ENCODE results near the gene DOCK9.

DOCK9 gene

DNA sequence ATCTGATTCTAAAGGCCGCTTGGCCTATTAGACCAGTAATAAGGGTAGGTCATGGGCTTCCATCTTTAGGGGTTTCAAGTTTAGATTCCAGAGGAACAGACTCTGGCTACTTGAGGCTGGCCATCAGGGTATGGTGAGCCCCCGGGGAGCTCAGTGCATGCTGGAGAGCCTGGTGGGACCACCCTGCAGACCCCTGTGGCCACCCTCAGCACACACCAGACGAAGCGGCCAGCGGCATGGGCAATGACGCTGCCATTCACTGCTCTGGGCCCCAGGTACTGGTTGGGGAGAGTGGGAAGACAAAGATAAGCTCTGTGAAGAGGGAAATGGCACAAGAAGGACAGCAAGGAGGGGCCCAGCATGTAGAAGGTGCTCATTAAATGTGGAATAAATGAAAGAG lies 126.6 kb downstream of the DOCK9 start:
- no peak for DNase-seq

DNA sequence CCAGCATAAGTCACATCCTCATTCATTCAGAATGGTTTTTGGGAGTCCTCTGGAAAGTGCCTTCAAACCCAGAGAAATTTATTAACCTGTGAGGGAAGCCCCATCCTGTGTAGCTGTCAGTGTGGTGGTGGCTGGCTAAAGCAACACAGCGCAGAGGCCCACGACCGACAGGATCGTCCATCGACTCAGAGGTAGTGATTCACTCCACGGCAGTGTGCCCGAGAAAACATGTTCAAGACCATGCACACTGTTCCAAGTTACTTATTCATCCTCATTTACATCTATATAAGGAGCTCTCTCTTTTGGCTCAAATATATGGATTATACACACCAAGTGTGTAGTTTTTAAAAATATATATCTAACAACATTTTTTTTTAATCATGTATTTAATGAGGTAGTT lies 129.1 kb downstream of the DOCK9 start:
- no peak for DNase-seq

DNA sequence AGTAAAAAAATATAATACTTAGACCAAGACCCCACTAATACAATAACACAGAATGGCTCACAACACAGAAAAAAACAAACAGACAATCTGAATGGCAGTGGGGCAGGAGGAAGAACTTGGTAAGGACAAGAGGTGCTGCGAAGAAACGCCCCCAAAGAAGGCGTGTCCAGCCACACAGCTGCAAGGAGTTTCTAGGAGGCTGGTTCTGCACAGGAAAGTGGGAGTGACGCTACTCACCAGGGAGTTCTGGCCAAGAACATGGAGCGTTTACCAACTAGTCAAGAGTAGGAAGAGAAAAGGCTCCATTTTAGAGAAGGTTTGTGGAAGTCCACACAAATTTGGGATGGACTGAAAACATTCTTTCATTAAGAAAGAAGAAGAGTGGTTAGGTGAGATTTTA lies 130.1 kb downstream of the DOCK9 start:
- no peak for DNase-seq

- no peak for DNase-seq
Measured at GRCh38 chr13:98846986-98847385, 130.9 kb downstream of the DOCK9 start.

DNA sequence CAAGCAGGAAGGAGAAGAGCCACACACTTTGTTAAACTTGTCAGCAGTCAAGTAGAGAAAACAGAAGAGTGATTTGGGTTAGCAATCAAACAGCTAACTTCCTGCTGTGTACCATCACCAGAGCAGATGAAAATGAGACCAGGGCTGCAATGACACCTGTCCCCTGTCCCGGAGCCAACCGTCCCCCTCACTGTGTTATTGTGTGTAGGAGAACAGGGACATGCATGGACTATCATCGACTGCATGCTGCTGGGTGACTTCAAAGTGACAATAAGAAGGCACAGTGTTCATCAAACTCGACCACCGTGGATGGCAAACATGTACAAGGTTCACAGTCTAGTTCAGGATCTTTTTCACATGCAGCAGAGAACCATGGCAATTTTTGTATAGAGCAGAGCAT lies 131.3 kb downstream of the DOCK9 start:
- DNase-seq = no peak

DNA sequence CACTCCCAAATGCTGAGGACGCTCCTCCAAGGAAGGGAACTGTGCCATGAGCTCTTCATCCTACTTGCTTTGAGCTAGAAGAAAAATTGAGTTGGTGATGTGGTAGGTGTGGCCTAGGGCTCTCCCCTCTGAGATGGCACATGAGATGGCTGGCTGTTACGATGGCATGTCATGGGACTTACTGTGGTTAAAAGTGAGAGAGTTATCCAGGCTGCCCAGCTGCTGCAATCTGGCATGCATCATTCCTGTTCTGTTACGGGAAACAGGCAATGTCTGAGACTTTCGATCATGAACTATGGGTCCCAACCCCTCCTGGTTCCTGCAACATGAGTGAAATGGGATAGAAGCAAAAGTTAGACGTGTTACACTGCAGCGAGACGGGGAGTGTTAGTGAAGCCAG lies 132.1 kb downstream of the DOCK9 start:
- DNase-seq = no peak

DNA sequence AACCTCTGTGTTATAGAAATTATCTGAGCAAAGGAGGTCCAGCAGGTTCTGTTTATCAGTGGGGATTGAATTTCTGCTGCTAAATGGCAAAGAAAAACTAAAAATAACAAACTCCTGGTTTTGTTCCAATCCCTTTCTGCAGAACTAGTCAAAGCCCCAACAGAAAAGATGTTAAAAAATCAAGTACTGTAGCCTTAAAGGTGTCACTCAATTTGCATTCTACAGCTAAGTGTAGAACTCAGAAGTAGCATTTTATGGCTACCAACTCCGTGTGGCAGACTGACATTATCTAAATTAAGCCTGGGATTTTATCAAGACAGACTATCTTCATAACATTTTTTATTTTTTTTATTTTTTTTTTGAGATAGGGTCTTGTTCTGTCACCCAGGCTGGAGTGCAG lies 133.8 kb downstream of the DOCK9 start:
- no peak for DNase-seq

GRCh38 chr13:98843482-98843877 lies 134.4 kb downstream of the DOCK9 start:
- peak in 1 of 56 donors; percentile 28 for DNase-seq

- peak in 48 of 56 donors; percentile 14 to 79 (median 44) for DNase-seq
Measured at GRCh38 chr13:98842858-98843481, 134.9 kb downstream of the DOCK9 start.

DNA sequence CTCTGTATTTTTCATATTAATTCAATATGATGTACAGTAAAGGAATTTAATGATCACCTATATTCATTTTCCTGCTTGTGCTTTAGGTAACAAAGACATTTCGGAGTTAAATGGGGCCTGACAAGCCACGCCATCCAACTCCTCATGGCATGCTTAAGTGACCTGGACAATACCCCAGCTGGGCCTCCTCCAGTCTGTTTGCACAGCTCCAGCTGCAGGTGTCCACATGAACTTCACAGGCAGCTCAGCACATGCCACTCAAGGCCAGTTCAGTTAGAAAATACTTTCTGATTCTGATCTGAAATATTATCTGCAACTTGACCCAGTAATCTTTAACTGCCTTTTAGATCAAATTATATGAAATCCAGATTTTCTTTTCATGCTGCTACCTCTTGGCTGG lies 135.8 kb downstream of the DOCK9 start:
- no peak for DNase-seq

DNA sequence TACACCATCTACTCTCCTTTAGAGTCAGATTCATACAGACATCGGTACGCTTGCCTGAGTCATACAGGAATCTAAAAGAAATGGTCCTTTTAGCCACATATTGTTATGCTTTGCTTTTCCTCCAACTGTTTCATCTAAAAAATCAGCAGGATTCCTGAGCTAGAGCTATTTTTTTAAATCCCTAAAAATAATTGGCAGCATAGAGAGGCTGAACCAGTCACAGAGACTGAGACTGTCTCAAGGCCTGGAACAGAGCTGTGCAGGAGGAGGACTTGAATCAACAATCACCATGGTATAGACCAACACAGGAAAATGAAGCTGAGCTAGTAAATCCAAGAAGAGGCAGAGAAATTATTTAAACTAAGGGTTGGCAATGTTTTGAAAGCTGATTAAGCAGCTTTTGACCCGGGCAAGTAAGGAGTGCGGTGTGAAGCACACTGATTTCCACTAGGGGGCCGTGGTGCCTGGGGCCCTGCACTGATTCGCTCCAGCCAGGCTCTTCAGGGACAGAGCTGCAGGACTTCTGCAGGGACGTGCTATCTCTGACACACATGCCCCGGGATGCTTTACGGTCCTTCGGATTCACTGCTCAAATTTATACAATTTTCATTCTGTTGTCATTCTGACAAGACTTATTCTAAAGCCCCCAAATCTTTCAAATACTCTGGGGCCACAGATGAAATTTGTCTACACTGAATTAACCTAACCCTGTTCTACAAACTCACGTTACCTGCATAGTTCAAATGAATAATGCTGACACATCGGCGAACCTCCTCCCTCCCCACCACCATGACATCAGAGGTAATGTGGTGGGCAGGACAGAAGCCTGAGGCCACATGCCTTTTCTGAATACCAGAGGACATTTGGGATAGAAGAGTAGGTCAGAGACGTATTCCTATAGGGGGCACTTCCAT lies 137.8 kb downstream of the DOCK9 start:
- DNase-seq = peak in 33 of 56 donors; percentile 1 to 68 (median 29)

DNA sequence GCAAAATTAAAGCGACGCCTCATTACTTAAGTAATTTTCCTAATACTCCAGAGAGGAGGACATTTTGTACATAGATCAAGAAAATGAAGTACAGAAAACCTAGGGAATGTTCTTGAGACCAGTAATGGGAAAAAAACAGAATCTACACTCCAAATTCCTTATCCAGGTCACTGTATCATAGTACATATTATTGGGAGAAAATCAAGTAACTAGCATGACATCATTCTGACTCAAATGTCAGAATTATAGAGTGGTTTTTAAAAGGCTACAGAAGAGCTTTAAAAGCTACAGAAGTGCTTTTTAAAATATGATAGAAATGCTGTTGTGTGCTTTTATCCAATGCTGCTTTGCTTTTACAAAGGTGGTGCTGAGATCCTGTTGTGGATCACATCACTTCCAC lies 139.1 kb downstream of the DOCK9 start:
- no peak for DNase-seq

- DNase-seq = no peak
Measured at GRCh38 chr13:98837896-98838295, 140.0 kb downstream of the DOCK9 start.

DNA sequence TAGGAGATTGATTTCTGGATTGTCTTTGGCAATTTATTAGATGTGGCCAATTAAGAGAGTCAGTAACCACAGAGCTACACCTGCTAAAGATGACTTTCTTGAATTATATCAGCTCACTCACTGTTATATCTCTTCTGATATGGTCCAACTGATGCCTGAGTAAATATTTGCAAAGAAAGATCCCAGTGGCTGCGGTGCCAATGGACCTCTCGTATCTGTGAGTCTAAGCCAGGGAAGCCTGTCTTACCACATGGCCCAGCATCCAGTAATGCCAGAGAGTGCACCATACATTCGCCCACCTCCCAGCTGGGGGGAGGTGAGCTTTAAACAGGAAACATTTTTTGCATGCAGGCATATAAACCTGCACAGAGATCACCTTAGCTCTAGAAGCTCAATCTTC lies 142.7 kb downstream of the DOCK9 start:
- DNase-seq = no peak

DNA sequence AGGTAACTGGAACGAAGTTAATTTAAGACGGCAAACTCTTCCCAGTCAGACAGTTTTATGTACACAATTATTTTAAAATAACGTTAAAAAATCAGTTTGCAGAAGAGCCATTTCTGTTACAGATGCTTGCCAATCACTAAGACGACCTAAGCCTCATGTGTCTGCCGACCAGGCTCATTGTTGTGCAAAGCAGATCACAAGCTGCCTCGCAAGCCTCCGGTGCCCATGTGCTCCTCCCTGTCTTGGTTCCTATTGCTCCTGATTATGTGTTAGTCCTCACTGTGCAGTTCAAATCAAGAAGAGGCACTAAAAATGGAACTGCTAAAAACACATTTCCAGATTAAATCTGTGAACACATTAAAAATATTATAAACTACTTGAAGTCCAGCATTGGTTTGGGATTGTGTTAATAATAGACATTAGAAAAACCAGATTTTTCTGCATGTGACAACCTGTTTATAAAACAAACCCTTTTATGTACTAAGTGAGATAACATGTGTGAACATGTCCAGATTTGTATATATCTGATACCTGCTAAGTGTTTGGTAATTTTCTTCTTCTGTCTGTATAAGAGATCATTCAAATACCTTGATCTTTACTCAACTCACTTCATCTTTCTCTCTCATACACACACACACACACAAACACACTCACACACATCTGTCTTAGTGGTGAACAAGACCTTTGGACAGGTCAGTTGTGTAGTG lies 143.5 kb downstream of the DOCK9 start:
- DNase-seq = peak in 1 of 56 donors; percentile 11

DNA sequence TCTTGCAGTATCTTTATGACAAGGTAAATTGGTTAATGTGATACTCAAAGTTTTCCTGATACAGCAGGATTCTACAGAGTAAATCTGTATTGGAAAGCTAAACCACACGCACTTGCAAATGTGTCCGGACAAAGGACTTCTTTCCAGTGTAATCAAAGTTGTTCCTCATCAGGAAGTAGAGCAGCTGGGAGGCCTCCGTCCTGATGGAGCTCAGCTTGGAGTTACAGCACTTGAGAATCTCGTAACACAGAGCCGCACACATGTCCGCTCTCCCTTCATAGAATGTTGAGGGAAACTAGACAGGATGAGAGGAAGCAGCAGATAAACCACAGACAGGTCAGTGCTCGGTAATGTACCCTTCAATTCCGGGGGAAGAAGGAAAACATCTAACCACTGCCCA lies 146.6 kb downstream of the DOCK9 start:
- no peak for DNase-seq

- DNase-seq = no peak
Measured at GRCh38 chr13:98829541-98829940, 148.3 kb downstream of the DOCK9 start.

DNA sequence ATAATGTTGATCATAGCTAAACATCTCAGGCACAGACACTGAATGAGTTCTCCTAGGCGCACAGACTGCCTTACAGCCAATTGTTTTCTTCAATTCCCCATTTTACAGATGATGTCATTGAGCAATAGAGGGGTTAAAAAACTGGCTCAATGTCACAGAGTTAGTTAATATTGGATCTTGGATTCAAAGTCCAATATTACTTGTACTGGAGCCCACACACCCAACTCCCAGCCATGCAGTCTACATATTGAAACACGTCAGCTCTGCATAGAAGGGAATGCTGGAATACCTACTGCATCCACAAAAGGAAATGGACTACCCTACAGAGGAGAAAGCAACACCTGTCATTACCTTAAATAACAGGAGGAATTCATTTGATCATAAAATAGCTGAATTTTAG lies 149.2 kb downstream of the DOCK9 start:
- no peak for DNase-seq

- DNase-seq = no peak
Measured at GRCh38 chr13:98827449-98827848, 150.4 kb downstream of the DOCK9 start.

DNA sequence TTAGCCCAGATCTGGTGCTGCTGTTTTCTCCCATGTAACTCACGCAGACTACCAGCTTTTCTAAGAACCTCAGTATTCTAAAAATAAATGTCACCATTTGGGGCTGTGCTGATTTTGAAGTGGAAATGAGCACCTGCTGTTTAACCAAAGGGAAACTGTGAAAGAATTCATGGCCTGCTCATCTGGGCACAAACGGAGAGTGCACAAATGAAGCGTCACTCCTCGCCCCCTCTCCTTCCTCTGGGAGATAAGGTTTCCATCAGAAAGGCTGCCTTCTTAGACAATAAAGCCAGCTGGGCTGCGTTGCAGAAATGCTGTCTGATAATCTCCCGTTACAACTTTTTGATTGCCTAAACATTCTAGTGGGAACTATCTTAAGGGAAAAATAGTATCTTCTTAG lies 151.7 kb downstream of the DOCK9 start:
- peak in 6 of 56 donors; percentile 16 to 34 (median 20) for DNase-seq

GRCh38 chr13:98825659-98826058 lies 152.2 kb downstream of the DOCK9 start:
- DNase-seq = no peak
